ENCODE data around the gene TCFL5. TPM values are rescaled to one million over a fixed set of nuclear protein-coding genes. Genes with fewer than 3 reads are reported as not detected.
A peak's percentile ranks its signal among the peaks of the same experiment; 100 is the strongest.
"Not testable (repeated sequence)": the region's sequence is repeated elsewhere in the genome, so short reads cannot be mapped to it uniquely, and the experiment has no call there.

Gene TCFL5
- total RNA-seq, 1 donor from 2014 or later = 6.3 TPM

DNA sequence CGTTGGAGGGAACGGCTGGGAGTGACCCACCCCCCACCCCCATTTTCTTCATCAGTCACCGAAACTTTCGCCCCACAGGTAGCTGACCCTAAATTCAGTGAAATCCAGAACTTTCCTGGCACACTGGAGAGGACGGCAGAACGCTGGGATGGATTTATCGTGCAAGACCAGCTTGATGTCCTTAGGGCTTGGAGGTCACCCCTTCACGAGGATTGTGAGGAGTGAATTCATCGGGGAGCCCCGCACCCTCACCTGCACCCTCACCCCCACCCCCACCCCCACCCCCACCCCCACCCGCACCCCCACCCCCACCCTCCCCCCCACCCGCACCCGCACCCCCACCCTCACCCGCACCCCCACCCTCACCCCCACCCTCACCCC, 13.3 kb upstream of the TCFL5 start:
- no peaks in the 10 kb centered on the region for H3K9me3 ChIP-seq (ENCODE audit: control insufficient read depth in 3 of 3, low read length in 3 of 3)
- peaks cover 23 to 29% (median 25%) of the 10 kb centered on the region in 3 donors for H3K4me1 ChIP-seq (ENCODE audit: control insufficient read depth in 3 of 3, insufficient read depth in 3 of 3, low read length in 3 of 3)
- H3K27ac ChIP-seq (ENCODE audit: low read depth, low read length) = no peak overlapping the region
- peaks cover 0 to 2% (median 0%) of the 10 kb centered on the region in 3 donors for H3K27me3 ChIP-seq (ENCODE audit: control insufficient read depth in 3 of 3, insufficient read depth in 3 of 3, low read length in 3 of 3)
- no peaks in the 10 kb centered on the region for H3K36me3 ChIP-seq (ENCODE audit: control insufficient read depth in 3 of 3, insufficient read depth in 3 of 3, low read length in 3 of 3)
- no peak overlapping the region for H3K9ac ChIP-seq (ENCODE audit: low read depth in 1 of 3, low read length in 3 of 3)
- H3K4me3 ChIP-seq (ENCODE audit: low read length in 3 of 3) = no peak overlapping the region

DNA sequence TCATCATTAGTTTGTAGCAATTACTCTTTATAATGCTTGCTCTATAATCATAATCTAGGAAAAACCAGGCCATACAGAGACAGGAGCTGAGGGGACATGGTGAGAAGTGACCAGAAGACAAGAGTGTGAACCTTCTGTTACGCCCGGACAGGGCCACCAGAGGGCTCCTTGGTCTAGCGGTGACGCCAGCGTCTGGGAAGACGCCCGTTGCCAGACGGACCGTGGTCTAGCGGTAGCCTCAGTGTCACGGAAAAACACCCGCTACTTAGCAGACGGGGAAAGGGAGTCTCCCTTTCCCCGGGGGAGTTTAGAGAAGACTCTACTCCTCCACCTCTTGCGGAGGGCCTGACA, 12.0 kb upstream of the TCFL5 start:
- not testable (repeated sequence) for H3K9ac ChIP-seq (ENCODE audit: low read depth in 1 of 3, low read length in 3 of 3); H3K36me3 ChIP-seq (ENCODE audit: control insufficient read depth in 3 of 3, insufficient read depth in 3 of 3, low read length in 3 of 3); H3K4me3 ChIP-seq (ENCODE audit: low read length in 3 of 3); H3K27me3 ChIP-seq (ENCODE audit: control insufficient read depth in 3 of 3, insufficient read depth in 3 of 3, low read length in 3 of 3); H3K27ac ChIP-seq (ENCODE audit: low read depth, low read length); H3K9me3 ChIP-seq (ENCODE audit: control insufficient read depth in 3 of 3, low read length in 3 of 3)
- H3K4me1 ChIP-seq (ENCODE audit: control insufficient read depth in 3 of 3, insufficient read depth in 3 of 3, low read length in 3 of 3) = peaks cover 23 to 29% (median 25%) of the 10 kb centered on the region in 3 donors

DNA sequence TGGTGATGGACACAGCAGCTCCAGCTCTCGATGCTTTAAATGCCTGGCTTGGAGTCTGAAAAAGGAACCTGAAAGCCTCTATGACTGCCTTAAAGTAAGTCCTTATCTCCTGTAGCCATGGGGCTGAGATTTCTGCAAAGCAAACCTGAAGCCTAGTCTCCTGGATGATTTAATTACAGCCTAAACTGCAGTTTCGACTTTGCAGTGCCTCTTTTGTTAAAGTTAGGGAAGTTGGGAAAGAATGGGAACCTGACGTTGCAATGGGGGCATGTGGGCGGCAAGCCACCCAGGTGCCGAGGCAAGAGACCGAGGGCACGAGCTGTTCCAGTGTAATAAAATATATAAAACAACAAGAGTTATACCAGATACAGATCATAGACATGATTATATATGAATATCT, 11.7 kb upstream of the TCFL5 start:
- H3K9me3 ChIP-seq (ENCODE audit: control insufficient read depth in 3 of 3, low read length in 3 of 3) = no peaks in the 10 kb centered on the region
- H3K27me3 ChIP-seq (ENCODE audit: control insufficient read depth in 3 of 3, insufficient read depth in 3 of 3, low read length in 3 of 3) = peaks cover 0 to 2% (median 0%) of the 10 kb centered on the region in 3 donors
- no peaks in the 10 kb centered on the region for H3K36me3 ChIP-seq (ENCODE audit: control insufficient read depth in 3 of 3, insufficient read depth in 3 of 3, low read length in 3 of 3)
- peaks cover 23 to 29% (median 25%) of the 10 kb centered on the region in 3 donors for H3K4me1 ChIP-seq (ENCODE audit: control insufficient read depth in 3 of 3, insufficient read depth in 3 of 3, low read length in 3 of 3)
- no peak overlapping the region for H3K9ac ChIP-seq (ENCODE audit: low read depth in 1 of 3, low read length in 3 of 3)
- H3K4me3 ChIP-seq (ENCODE audit: low read length in 3 of 3) = no peak overlapping the region
- no peak overlapping the region for H3K27ac ChIP-seq (ENCODE audit: low read depth, low read length)

DNA sequence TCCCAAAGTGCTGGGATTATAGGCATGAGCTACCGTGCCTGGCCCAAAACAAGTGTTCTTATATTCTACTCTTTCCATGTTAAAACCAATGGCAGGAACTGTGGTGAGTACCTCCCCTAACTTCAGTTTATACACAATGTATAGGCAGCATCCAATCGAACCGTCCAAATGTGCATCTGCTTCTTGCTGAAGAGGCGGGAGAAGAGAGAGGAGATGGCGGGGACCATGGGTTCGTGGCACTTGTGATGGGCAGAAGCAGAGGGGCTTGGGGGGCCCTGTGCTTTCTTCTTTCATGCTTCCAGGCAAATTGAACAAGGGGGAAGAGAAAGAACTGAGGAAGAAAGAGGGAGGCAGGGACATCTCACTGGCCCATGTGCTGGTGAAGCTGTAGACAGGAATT, 11.2 kb upstream of the TCFL5 start:
- H3K4me3 ChIP-seq (ENCODE audit: low read length in 3 of 3) = no peak overlapping the region
- H3K4me1 ChIP-seq (ENCODE audit: control insufficient read depth in 3 of 3, insufficient read depth in 3 of 3, low read length in 3 of 3) = peaks cover 23 to 29% (median 25%) of the 10 kb centered on the region in 3 donors
- peaks cover 0 to 2% (median 0%) of the 10 kb centered on the region in 3 donors for H3K27me3 ChIP-seq (ENCODE audit: control insufficient read depth in 3 of 3, insufficient read depth in 3 of 3, low read length in 3 of 3)
- H3K36me3 ChIP-seq (ENCODE audit: control insufficient read depth in 3 of 3, insufficient read depth in 3 of 3, low read length in 3 of 3) = no peaks in the 10 kb centered on the region
- H3K27ac ChIP-seq (ENCODE audit: low read depth, low read length) = no peak overlapping the region
- no peak overlapping the region for H3K9ac ChIP-seq (ENCODE audit: low read depth in 1 of 3, low read length in 3 of 3)
- no peaks in the 10 kb centered on the region for H3K9me3 ChIP-seq (ENCODE audit: control insufficient read depth in 3 of 3, low read length in 3 of 3)

DNA sequence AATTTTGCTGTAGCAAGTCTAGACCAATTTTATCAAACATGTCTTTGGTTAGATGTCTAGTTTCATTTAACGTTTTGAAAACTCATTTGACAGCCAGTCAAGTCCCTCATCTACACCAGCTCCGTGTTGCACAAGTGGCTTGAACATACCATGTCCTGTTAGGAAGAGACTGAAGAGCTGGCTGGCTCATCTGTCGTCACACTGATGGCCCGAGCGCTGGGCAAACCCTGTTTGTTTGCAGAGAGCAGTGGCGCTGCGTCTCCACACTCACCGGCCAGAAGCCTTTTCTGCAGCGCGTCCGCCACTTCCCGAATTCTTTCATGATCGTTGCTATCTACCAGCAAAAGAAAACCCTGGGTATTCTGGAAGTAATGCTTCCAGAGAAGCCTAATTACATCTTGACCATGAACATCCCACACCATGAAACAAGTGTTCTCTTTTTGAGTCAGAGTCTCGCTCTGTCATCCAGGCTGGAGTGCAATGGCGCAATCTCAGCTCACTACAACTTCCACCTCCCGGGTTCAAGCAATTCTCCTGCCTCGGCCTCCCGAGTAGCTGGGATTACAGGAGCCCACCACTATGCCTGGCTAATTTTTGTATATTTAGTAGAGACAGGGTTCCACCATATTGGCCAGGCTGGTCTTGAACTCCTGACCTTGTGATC, 10.7 kb upstream of the TCFL5 start:
- H3K27me3 ChIP-seq (ENCODE audit: control insufficient read depth in 3 of 3, insufficient read depth in 3 of 3, low read length in 3 of 3) = peaks cover 0 to 2% (median 0%) of the 10 kb centered on the region in 3 donors
- H3K9ac ChIP-seq (ENCODE audit: low read depth in 1 of 3, low read length in 3 of 3) = no peak overlapping the region
- H3K27ac ChIP-seq (ENCODE audit: low read depth, low read length) = no peak overlapping the region
- no peak overlapping the region for H3K4me3 ChIP-seq (ENCODE audit: low read length in 3 of 3)
- no peaks in the 10 kb centered on the region for H3K9me3 ChIP-seq (ENCODE audit: control insufficient read depth in 3 of 3, low read length in 3 of 3)
- H3K4me1 ChIP-seq (ENCODE audit: control insufficient read depth in 3 of 3, insufficient read depth in 3 of 3, low read length in 3 of 3) = peaks cover 20 to 26% (median 23%) of the 10 kb centered on the region in 3 donors
- H3K36me3 ChIP-seq (ENCODE audit: control insufficient read depth in 3 of 3, insufficient read depth in 3 of 3, low read length in 3 of 3) = no peaks in the 10 kb centered on the region

DNA sequence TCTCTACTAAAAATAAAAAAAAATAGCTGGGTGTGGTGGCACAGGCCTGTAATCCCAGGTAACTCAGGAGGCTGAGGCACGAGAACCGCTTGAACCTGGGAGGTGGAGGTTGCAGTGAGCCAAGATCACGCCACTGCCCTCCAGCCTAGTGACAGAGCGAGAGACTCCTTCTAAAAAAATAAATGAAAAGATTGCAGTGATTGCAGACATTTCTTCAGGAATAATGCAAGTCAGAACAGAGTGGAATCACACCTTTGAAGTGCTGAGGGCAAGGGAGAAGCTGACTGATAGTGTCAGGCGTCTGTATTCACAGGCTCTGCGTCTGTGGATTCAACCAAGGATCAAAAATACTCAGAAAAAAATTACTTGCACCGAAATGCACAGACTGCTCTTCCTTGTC, 2.6 kb upstream of the TCFL5 start:
- Histone ChIP-seq H3K4me3 (ENCODE audit: low read length in 3 of 3) (no peak overlapping the region), H3K9me3 (ENCODE audit: control insufficient read depth in 3 of 3, low read length in 3 of 3) (no peaks in the 10 kb centered on the region), H3K27me3 (ENCODE audit: control insufficient read depth in 3 of 3, insufficient read depth in 3 of 3, low read length in 3 of 3) (peaks cover 0 to 3% (median 0%) of the 10 kb centered on the region in 3 donors), H3K27ac (ENCODE audit: low read depth, low read length) (no peak overlapping the region), H3K36me3 (ENCODE audit: control insufficient read depth in 3 of 3, insufficient read depth in 3 of 3, low read length in 3 of 3) (no peaks in the 10 kb centered on the region), H3K9ac (ENCODE audit: low read depth in 1 of 3, low read length in 3 of 3) (no peak overlapping the region), H3K4me1 (ENCODE audit: control insufficient read depth in 3 of 3, insufficient read depth in 3 of 3, low read length in 3 of 3) (peaks cover 3 to 6% (median 5%) of the 10 kb centered on the region in 3 donors)

DNA sequence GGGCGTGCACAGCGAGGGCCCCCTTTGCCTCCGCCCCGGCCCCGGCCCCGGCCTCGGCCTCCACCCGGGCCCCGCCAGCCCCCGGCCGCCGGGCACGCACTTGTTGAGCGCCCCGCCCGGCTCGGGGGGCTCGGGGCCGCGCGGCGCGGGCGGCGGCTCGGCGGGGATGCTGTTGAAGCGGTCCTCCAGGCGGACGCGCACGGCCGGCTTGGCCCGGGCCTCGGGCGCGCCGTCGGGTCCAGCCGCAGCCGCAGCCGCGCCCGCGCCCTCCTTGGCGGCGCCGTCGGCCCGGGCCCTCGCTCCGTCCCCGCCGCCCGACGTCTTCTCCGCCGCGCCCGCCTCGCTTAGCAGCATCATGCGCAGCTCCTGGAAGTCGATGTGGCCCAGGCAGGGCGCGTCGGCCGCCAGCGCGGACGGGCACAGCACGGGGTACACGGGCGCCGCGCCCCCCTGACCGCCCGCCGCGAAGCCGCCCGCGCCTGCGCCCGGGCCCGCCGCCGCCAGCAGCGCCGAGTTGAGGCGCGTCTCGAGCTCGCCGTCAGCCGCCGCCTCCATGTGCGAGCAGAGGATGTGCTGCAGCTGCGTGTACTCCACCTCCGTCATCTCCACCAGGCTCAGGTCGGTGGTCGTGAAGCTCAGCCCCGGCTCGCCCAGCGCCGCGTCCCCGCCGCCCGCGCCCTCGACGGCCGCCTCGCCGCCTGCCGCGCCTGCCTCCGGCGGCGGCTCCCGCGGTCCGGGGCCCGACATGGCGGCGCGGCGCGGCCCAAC, 514 bp downstream of the TCFL5 start:
- Histone ChIP-seq H3K36me3 (ENCODE audit: control insufficient read depth in 3 of 3, insufficient read depth in 3 of 3, low read length in 3 of 3) (peaks cover 8 to 9% (median 8%) of the 10 kb centered on the region in 3 donors), H3K9me3 (ENCODE audit: control insufficient read depth in 3 of 3, low read length in 3 of 3) (no peaks in the 10 kb centered on the region), H3K27me3 (ENCODE audit: control insufficient read depth in 3 of 3, insufficient read depth in 3 of 3, low read length in 3 of 3) (peaks cover 0 to 3% (median 0%) of the 10 kb centered on the region in 3 donors), H3K4me3 (ENCODE audit: low read length in 3 of 3) (peak overlapping the region in 2 of 3 donors; percentile 70 to 76), H3K9ac (ENCODE audit: low read depth in 1 of 3, low read length in 3 of 3) (peak overlapping the region in 1 of 3 donors; percentile 33), H3K4me1 (ENCODE audit: control insufficient read depth in 3 of 3, insufficient read depth in 3 of 3, low read length in 3 of 3) (peaks cover 3 to 6% (median 5%) of the 10 kb centered on the region in 3 donors), H3K27ac (ENCODE audit: low read depth, low read length) (no peak overlapping the region)

DNA sequence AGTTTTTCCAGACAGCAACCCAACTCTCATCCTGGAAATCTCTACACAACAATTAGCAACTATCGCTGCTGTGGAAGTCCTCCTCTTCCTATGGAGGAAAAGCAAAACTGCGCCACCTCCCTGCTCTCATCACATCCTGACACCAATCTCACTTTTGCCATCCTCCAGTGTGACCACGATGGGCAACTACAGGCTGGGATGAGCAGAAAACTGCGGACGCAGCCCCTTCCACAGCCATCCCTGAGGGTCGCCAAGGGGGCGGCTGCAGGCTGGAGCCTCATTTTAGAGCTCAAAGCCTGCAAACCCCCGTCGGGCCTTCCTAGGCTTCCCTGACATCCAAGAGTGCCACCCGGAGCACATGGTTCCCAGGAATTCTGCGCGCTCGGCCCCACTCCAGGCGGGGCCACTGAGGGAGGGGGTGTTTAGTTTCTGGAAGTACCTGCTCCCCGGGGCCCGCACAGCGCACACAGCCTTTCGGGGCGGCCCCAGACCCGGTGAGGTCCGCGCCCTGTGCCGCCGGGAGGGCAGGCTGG, 1.2 kb downstream of the TCFL5 start:
- peaks cover 8 to 9% (median 8%) of the 10 kb centered on the region in 3 donors for H3K36me3 ChIP-seq (ENCODE audit: control insufficient read depth in 3 of 3, insufficient read depth in 3 of 3, low read length in 3 of 3)
- no peak overlapping the region for H3K27ac ChIP-seq (ENCODE audit: low read depth, low read length)
- H3K27me3 ChIP-seq (ENCODE audit: control insufficient read depth in 3 of 3, insufficient read depth in 3 of 3, low read length in 3 of 3) = peaks cover 0 to 3% (median 0%) of the 10 kb centered on the region in 3 donors
- no peak overlapping the region for H3K9ac ChIP-seq (ENCODE audit: low read depth in 1 of 3, low read length in 3 of 3)
- peak overlapping the region in 2 of 3 donors; percentile 14 to 38 for H3K4me3 ChIP-seq (ENCODE audit: low read length in 3 of 3)
- peaks cover 3 to 6% (median 5%) of the 10 kb centered on the region in 3 donors for H3K4me1 ChIP-seq (ENCODE audit: control insufficient read depth in 3 of 3, insufficient read depth in 3 of 3, low read length in 3 of 3)
- no peaks in the 10 kb centered on the region for H3K9me3 ChIP-seq (ENCODE audit: control insufficient read depth in 3 of 3, low read length in 3 of 3)

DNA sequence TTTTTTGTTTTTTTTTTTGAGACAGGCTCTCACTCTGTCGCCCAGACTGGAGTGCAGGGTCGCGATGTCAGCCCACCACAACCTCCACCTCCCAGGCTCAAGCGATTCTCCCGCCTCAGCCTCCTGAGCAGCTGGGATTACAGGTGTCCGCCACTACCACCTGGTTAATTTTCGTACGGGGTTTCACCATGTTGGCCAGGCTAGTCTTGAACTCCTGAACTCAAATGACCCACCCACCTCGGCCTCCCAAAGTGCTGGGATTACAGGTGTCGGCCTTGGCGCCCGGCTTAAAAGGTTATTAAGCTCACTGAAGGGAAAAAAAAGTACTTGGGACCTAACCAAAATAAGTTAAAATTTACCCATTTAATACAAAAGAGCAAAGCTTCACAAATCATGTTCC, 1.9 kb downstream of the TCFL5 start:
- no peak overlapping the region for H3K4me3 ChIP-seq (ENCODE audit: low read length in 3 of 3)
- H3K27ac ChIP-seq (ENCODE audit: low read depth, low read length) = no peak overlapping the region
- peaks cover 8 to 9% (median 8%) of the 10 kb centered on the region in 3 donors for H3K36me3 ChIP-seq (ENCODE audit: control insufficient read depth in 3 of 3, insufficient read depth in 3 of 3, low read length in 3 of 3)
- H3K4me1 ChIP-seq (ENCODE audit: control insufficient read depth in 3 of 3, insufficient read depth in 3 of 3, low read length in 3 of 3) = peaks cover 3 to 6% (median 5%) of the 10 kb centered on the region in 3 donors
- H3K9ac ChIP-seq (ENCODE audit: low read depth in 1 of 3, low read length in 3 of 3) = no peak overlapping the region
- no peaks in the 10 kb centered on the region for H3K9me3 ChIP-seq (ENCODE audit: control insufficient read depth in 3 of 3, low read length in 3 of 3)
- peaks cover 0 to 3% (median 0%) of the 10 kb centered on the region in 3 donors for H3K27me3 ChIP-seq (ENCODE audit: control insufficient read depth in 3 of 3, insufficient read depth in 3 of 3, low read length in 3 of 3)
